Liver (tissue), 9 donors: Measurements from ENCODE around the gene KATNAL2. TPM values are rescaled to one million over a fixed set of nuclear protein-coding genes. Genes with fewer than 3 reads are reported as not detected.

ENCODE experiments used
- DNase-seq: peaks from one replicate; pipeline ENCODE4 v3.0.0-alpha.2; 2017; ENCODE audit warnings: low spot score
- H3K27ac ChIP-seq, 2 donors: one replicate each; pipeline ENCODE4 v1.7.0; 2013; ENCODE audit warnings: inconsistent platforms in 2 of 2, low read length in 2 of 2, control low read depth in 1 of 2, low read depth in 1 of 2, mild to moderate bottlenecking in 1 of 2
- H3K27me3 ChIP-seq, 4 donors: one replicate each; pipeline versions ENCODE4 v1.6.1 to v1.7.0; 2013; ENCODE audit warnings: low read length in 3 of 4, inconsistent platforms in 1 of 4, mild to moderate bottlenecking in 1 of 4, moderate library complexity in 1 of 4; ENCODE audit not compliant: control insufficient read depth in 4 of 4, insufficient read depth in 4 of 4
- H3K36me3 ChIP-seq, 4 donors: one replicate each; pipeline versions ENCODE4 v1.6.1 to v1.7.0; 2013; ENCODE audit warnings: low read length in 3 of 4, mild to moderate bottlenecking in 3 of 4, low read depth in 1 of 4, moderate library complexity in 1 of 4; ENCODE audit not compliant: control insufficient read depth in 4 of 4, insufficient read depth in 3 of 4
- H3K4me1 ChIP-seq, 4 donors: one replicate each; pipeline versions ENCODE4 v1.6.1 to v1.7.0; 2013; ENCODE audit warnings: low read length in 3 of 4, mild to moderate bottlenecking in 3 of 4, moderate library complexity in 1 of 4; ENCODE audit not compliant: control insufficient read depth in 4 of 4, insufficient read depth in 4 of 4
- H3K4me3 ChIP-seq, 3 donors: one replicate each; pipeline versions ENCODE4 v1.6.1 to v1.7.0; 2013; ENCODE audit warnings: low read length in 3 of 3, control low read depth in 1 of 3, low read depth in 1 of 3, mild to moderate bottlenecking in 1 of 3
- H3K9ac ChIP-seq, 2 donors: one replicate each; pipeline ENCODE4 v1.7.0; 2013; ENCODE audit warnings: low read length in 2 of 2, mild to moderate bottlenecking in 2 of 2, moderate library complexity in 2 of 2, control low read depth in 1 of 2, low read depth in 1 of 2
- H3K9me3 ChIP-seq, 4 donors: one replicate each; pipeline versions ENCODE4 v1.6.1 to v1.7.0; 2013; ENCODE audit warnings: low read length in 3 of 4; ENCODE audit not compliant: control insufficient read depth in 4 of 4
- EGR1 ChIP-seq, 2 donors: IDR thresholded peaks; 2 replicates each; pipeline ENCODE4 v1.6.1; 2016 to 2018; ENCODE audit warnings: antibody characterized with exemption in 2 of 2, low read depth in 2 of 2
- FOXA1 ChIP-seq: IDR thresholded peaks from 2 replicates; pipeline ENCODE4 v1.6.1; 2016; ENCODE audit warnings: antibody characterized with exemption
- FOXA2 ChIP-seq: IDR thresholded peaks from 2 replicates; pipeline ENCODE4 v1.6.1; 2016; ENCODE audit warnings: antibody characterized with exemption
- GABPA ChIP-seq, 2 donors: IDR thresholded peaks in 1 of 2; conservative IDR thresholded peaks in 1 of 2; 2 replicates each; pipeline ENCODE4 v1.6.1; 2016; ENCODE audit warnings: antibody characterized with exemption in 2 of 2, mild to moderate bottlenecking in 1 of 2, moderate library complexity in 1 of 2
- HNF4A ChIP-seq, 2 donors: conservative IDR thresholded peaks; 2 replicates each; pipeline ENCODE4 v1.6.1; 2016; ENCODE audit warnings: antibody characterized with exemption in 2 of 2, mild to moderate bottlenecking in 2 of 2
- HNF4G ChIP-seq: IDR thresholded peaks from 2 replicates; pipeline ENCODE4 v1.6.1; 2016; ENCODE audit warnings: antibody characterized with exemption
- JUND ChIP-seq, 2 donors: IDR thresholded peaks; 2 replicates each; pipeline ENCODE4 v1.6.1; 2016; ENCODE audit warnings: antibody characterized with exemption in 2 of 2
- NR2F2 ChIP-seq: IDR thresholded peaks from 2 replicates; pipeline ENCODE4 v1.6.1; 2016; ENCODE audit warnings: antibody characterized with exemption
- RXRA ChIP-seq, 2 donors: IDR thresholded peaks; 2 replicates each; pipeline ENCODE4 v1.6.1; 2017 to 2018; ENCODE audit warnings: antibody characterized with exemption in 2 of 2, mild to moderate bottlenecking in 1 of 2
- SP1 ChIP-seq: IDR thresholded peaks from 2 replicates; pipeline ENCODE4 v1.6.1; 2018; ENCODE audit warnings: antibody characterized with exemption, mild to moderate bottlenecking
- TAF1 ChIP-seq: conservative IDR thresholded peaks from 2 replicates; pipeline ENCODE4 v1.6.1; 2016; ENCODE audit warnings: antibody characterized with exemption, mild to moderate bottlenecking
- YY1 ChIP-seq: IDR thresholded peaks from 2 replicates; pipeline ENCODE4 v1.6.1; 2016; ENCODE audit warnings: antibody characterized with exemption, mild to moderate bottlenecking
- WGBS: extraction: QIAGEN DNeasy Blood & Tissue Kit; methylation state at CpG from one replicate; pipeline ENCODE4 v1.1.7; 2013; 5-methylcytosine and 5-hydroxymethylcytosine counted together
- polyA plus RNA-seq, 2 donors: library from polyadenylated mRNA; stranded (reverse) in 1 of 2; unstranded in 1 of 2; fragments of 200-250 nt in 1 of 2; fragments of >200 nt in 1 of 2; fragmentation: Nextera tagmentation in 1 of 2; extraction: Ambion mirVana in 1 of 2; gene quantifications; one replicate each; pipeline versions ENCODE4 v1.2.1 to v1.2.3, GENCODE V29; 2013 to 2015
- total RNA-seq, 2 donors: library from RNA; depleted of rRNA; stranded (reverse); fragments of >200 nt; gene quantifications; one replicate each; pipeline ENCODE4 v1.2.3, GENCODE V29; 2014
- TF ChIP-seq, protein P1 (sequence below): fragments of 150-350 bp; IDR thresholded peaks from 2 replicates; pipeline ENCODE4 v1.5.1; 2017; ENCODE audit warnings: improper control_type of control experiment, low read depth, low read length; ENCODE audit not compliant: missing input control
- TF ChIP-seq, protein P2 (sequence below): IDR thresholded peaks from 2 replicates; pipeline ENCODE4 v1.6.1; 2016; ENCODE audit warnings: antibody characterized with exemption
- TF ChIP-seq, protein P3 (sequence below): IDR thresholded peaks from 2 replicates; pipeline ENCODE4 v1.6.1; 2016; ENCODE audit warnings: antibody characterized with exemption
- TF ChIP-seq, protein P4 (sequence below): IDR thresholded peaks from 2 replicates; pipeline ENCODE4 v1.6.1; 2016; ENCODE audit warnings: antibody characterized with exemption
- TF ChIP-seq, protein P5 (sequence below): IDR thresholded peaks from 2 replicates; pipeline ENCODE4 v1.6.1; 2016; ENCODE audit warnings: antibody characterized with exemption, mild to moderate bottlenecking
- donor health status: healthy.
- donor health status: healthy.
- donor health status: healthy.
- donor health status: healthy.
- donor health status: healthy.

Gene KATNAL2
- total and polyA plus RNA-seq, 4 donors = 0.42 to 4.8 (median 1.5) TPM

DNA sequence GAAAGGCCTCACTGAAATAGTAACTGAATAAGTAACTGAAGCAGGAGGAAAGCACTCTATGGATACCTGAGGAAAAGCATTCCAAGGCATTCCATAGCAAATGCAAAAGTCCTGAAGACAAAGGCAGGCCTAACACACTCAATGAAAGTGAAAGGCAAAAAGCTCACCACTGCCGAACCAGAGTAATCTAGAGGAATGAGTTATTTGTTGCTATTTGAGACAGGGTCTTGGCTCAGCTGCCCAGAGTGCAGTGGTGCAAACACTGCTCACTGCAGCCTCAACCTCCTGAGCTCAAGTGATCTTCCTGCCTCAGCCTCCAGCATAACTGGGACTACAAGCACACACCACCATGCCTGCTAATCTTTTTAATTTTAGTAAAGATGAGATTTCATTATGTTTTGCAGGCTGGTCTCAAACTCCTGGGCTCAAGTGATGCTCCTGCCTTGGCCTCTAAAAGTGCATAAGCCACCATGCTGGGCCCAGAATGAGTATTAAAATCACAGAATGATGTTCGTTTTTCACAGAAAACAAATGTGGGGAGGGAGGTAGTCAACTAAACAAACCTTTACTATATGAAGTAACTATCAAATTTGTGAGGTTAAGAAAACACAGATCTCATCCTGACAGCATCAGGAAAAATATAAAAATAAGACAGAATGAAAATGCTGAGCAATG is 18.0 kb upstream of the KATNAL2 start:
- Histone ChIP-seq H3K9ac (no peak overlapping the region), H3K27me3 (no peaks in the 10 kb centered on the region), H3K4me1 (peaks cover 0 to 3% (median 0%) of the 10 kb centered on the region in 4 donors), H3K4me3 (no peak overlapping the region), H3K36me3 (no peaks in the 10 kb centered on the region), H3K9me3 (no peaks in the 10 kb centered on the region), H3K27ac (no peak overlapping the region)
- DNase-seq = no peak
- WGBS = 84% methylated on average over 2 of the region's 2 CpGs
- TF ChIP-seq HNF4G = no peak
- TF ChIP-seq RXRA (IDR thresholded peaks at IDR 0.05) = no peak
- TF ChIP-seq TAF1 = no peak
- no peak for TF ChIP-seq EGR1 (IDR thresholded peaks at IDR 0.05; ENCODE audit: low read depth in 2 of 2)
- no peak for TF ChIP-seq JUND (IDR thresholded peaks at IDR 0.05)
- TF ChIP-seq FOXA2 = no peak
- no peak for TF ChIP-seq YY1
- no peak for TF ChIP-seq HNF4A (conservative IDR thresholded peaks at IDR 0.05)

DNA sequence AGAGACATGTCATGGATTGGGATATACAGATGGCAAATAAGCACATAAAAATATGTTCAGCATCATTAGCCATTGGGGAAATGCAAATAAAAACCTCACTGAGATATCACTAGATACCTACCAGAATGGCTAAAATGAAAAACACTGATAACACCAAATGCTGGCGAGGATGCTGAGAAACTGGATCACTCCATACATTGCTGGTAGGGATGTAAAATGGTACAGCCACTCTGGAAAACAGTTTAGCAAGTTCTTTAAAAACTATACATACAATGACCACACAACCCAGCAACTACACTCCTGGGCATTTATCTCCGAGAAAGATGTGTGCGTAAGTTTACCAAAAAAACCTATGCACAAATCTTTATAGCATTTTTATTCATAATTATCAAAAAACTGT is 14.0 kb upstream of the KATNAL2 start:
- WGBS = over 99% methylated on average over 3 of the region's 3 CpGs
- no peak for DNase-seq
- H3K27ac ChIP-seq = no peak overlapping the region

More for the DNA sequence above, 14.0 kb upstream of the KATNAL2 start:
- Histone ChIP-seq H3K27me3 (no peaks in the 10 kb centered on the region), H3K4me3 (no peak overlapping the region), H3K36me3 (no peaks in the 10 kb centered on the region), H3K9ac (no peak overlapping the region), H3K4me1 (peaks cover 0 to 1% (median 0%) of the 10 kb centered on the region in 4 donors), H3K9me3 (no peaks in the 10 kb centered on the region)
- TF ChIP-seq FOXA2 (no peak), NR2F2 (no peak), RXRA (IDR thresholded peaks at IDR 0.05) (no peak), YY1 (no peak), HNF4A (conservative IDR thresholded peaks at IDR 0.05) (no peak), JUND (IDR thresholded peaks at IDR 0.05) (no peak), SP1 (no peak), TAF1 (no peak), FOXA1 (no peak), GABPA (IDR thresholded peaks at IDR 0.05 in 1 of 2, conservative IDR thresholded peaks at IDR 0.05 in 1 of 2) (no peak), EGR1 (IDR thresholded peaks at IDR 0.05; ENCODE audit: low read depth in 2 of 2) (no peak)
- TF ChIP-seq, protein P1, sequence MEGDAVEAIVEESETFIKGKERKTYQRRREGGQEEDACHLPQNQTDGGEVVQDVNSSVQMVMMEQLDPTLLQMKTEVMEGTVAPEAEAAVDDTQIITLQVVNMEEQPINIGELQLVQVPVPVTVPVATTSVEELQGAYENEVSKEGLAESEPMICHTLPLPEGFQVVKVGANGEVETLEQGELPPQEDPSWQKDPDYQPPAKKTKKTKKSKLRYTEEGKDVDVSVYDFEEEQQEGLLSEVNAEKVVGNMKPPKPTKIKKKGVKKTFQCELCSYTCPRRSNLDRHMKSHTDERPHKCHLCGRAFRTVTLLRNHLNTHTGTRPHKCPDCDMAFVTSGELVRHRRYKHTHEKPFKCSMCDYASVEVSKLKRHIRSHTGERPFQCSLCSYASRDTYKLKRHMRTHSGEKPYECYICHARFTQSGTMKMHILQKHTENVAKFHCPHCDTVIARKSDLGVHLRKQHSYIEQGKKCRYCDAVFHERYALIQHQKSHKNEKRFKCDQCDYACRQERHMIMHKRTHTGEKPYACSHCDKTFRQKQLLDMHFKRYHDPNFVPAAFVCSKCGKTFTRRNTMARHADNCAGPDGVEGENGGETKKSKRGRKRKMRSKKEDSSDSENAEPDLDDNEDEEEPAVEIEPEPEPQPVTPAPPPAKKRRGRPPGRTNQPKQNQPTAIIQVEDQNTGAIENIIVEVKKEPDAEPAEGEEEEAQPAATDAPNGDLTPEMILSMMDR = no peak
- TF ChIP-seq, protein P2, sequence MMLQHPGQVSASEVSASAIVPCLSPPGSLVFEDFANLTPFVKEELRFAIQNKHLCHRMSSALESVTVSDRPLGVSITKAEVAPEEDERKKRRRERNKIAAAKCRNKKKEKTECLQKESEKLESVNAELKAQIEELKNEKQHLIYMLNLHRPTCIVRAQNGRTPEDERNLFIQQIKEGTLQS = no peak
- TF ChIP-seq, protein P3, sequence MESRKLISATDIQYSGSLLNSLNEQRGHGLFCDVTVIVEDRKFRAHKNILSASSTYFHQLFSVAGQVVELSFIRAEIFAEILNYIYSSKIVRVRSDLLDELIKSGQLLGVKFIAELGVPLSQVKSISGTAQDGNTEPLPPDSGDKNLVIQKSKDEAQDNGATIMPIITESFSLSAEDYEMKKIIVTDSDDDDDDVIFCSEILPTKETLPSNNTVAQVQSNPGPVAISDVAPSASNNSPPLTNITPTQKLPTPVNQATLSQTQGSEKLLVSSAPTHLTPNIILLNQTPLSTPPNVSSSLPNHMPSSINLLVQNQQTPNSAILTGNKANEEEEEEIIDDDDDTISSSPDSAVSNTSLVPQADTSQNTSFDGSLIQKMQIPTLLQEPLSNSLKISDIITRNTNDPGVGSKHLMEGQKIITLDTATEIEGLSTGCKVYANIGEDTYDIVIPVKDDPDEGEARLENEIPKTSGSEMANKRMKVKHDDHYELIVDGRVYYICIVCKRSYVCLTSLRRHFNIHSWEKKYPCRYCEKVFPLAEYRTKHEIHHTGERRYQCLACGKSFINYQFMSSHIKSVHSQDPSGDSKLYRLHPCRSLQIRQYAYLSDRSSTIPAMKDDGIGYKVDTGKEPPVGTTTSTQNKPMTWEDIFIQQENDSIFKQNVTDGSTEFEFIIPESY = no peak
- TF ChIP-seq, protein P4, sequence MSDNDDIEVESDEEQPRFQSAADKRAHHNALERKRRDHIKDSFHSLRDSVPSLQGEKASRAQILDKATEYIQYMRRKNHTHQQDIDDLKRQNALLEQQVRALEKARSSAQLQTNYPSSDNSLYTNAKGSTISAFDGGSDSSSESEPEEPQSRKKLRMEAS = no peak
- TF ChIP-seq, protein P5, sequence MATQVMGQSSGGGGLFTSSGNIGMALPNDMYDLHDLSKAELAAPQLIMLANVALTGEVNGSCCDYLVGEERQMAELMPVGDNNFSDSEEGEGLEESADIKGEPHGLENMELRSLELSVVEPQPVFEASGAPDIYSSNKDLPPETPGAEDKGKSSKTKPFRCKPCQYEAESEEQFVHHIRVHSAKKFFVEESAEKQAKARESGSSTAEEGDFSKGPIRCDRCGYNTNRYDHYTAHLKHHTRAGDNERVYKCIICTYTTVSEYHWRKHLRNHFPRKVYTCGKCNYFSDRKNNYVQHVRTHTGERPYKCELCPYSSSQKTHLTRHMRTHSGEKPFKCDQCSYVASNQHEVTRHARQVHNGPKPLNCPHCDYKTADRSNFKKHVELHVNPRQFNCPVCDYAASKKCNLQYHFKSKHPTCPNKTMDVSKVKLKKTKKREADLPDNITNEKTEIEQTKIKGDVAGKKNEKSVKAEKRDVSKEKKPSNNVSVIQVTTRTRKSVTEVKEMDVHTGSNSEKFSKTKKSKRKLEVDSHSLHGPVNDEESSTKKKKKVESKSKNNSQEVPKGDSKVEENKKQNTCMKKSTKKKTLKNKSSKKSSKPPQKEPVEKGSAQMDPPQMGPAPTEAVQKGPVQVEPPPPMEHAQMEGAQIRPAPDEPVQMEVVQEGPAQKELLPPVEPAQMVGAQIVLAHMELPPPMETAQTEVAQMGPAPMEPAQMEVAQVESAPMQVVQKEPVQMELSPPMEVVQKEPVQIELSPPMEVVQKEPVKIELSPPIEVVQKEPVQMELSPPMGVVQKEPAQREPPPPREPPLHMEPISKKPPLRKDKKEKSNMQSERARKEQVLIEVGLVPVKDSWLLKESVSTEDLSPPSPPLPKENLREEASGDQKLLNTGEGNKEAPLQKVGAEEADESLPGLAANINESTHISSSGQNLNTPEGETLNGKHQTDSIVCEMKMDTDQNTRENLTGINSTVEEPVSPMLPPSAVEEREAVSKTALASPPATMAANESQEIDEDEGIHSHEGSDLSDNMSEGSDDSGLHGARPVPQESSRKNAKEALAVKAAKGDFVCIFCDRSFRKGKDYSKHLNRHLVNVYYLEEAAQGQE = no peak
